ENCODE data around the gene CISD3. TPM values are rescaled to one million over a fixed set of nuclear protein-coding genes. Genes with fewer than 3 reads are reported as not detected.

The CISD3 gene
- total RNA-seq, 1 experiment from 2014 or later, result 101 TPM

DNA sequence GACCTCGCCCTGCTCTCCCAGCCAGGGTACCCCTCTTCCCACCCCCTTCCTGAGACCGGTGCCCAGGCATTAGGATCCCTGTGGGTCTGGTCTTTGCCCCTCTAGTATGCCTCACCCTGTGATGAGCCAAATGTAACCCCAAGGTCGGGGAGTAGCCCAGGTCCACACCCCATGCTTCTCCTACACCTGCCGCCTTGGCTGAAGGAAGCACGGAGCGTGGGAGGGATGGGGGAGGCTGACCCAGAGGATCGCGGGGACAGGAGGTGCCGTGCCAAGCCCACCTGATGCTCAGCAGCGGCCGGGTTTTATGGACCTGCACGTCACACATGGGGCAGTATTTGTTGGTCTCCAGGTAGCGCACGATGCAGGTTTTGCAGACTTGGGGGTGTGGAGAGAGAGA lies 9.2 kb downstream of the CISD3 start:
- TF ChIP-seq, protein P1, sequence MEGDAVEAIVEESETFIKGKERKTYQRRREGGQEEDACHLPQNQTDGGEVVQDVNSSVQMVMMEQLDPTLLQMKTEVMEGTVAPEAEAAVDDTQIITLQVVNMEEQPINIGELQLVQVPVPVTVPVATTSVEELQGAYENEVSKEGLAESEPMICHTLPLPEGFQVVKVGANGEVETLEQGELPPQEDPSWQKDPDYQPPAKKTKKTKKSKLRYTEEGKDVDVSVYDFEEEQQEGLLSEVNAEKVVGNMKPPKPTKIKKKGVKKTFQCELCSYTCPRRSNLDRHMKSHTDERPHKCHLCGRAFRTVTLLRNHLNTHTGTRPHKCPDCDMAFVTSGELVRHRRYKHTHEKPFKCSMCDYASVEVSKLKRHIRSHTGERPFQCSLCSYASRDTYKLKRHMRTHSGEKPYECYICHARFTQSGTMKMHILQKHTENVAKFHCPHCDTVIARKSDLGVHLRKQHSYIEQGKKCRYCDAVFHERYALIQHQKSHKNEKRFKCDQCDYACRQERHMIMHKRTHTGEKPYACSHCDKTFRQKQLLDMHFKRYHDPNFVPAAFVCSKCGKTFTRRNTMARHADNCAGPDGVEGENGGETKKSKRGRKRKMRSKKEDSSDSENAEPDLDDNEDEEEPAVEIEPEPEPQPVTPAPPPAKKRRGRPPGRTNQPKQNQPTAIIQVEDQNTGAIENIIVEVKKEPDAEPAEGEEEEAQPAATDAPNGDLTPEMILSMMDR (IDR thresholded peaks at IDR 0.05; ENCODE audit: unreplicated experiment), result no peak
- no peak overlapping the region for H3K4me3 Mint-ChIP-seq (ENCODE audit: low read depth, unreplicated experiment)
- peaks cover 99% of the 10 kb centered on the region for H3K36me3 Mint-ChIP-seq (ENCODE audit: insufficient read depth, unreplicated experiment)
- intact Hi-C loops (cut with micrococcal nuclease; ENCODE audit: unreplicated experiment), result no loop called here
- DNase-seq, result no peak
- H3K27me3 Mint-ChIP-seq (ENCODE audit: unreplicated experiment), result no peaks in the 10 kb centered on the region
- H3K9me3 Mint-ChIP-seq (ENCODE audit: low read depth, unreplicated experiment), result no peaks in the 10 kb centered on the region
- CTCF ChIA-PET, result interaction anchor here (0.5 kb wide), 1 partner anchor 13 kb away, joined by 6 read pairs; no protein-coding TSS in a partner anchor
- no peak overlapping the region for H3K27ac Mint-ChIP-seq (ENCODE audit: unreplicated experiment)
- peaks cover 42% of the 10 kb centered on the region for H3K4me1 Mint-ChIP-seq (ENCODE audit: low read depth, unreplicated experiment)
- BruUV-seq (replicated peaks), result no TSS peak

DNA sequence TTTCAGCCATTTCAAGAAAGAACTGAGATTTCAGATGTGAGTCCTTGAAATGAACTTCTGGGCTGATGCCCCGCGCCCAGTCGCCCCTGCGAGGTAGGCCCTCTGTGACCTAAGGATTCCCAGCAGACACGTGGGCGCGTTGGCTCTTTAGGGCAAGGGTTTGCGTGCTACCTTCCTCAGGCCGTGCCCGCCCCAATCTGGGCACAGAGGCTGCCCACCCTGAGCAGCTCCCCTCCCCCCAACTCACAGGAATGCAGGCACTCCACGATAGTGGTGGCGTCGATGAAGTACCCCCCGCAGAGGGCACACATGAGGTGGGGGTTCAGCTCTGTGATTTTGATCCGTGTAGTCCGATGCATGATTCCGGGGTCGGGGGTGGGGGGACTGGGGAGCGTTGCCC lies 9.9 kb downstream of the CISD3 start:
- no peaks in the 10 kb centered on the region for H3K9me3 Mint-ChIP-seq (ENCODE audit: low read depth, unreplicated experiment)
- intact Hi-C loops (cut with micrococcal nuclease; ENCODE audit: unreplicated experiment), result no loop called here
- CTCF ChIA-PET, result no interaction called here
- peaks cover 99% of the 10 kb centered on the region for H3K36me3 Mint-ChIP-seq (ENCODE audit: insufficient read depth, unreplicated experiment)
- no TSS peak for BruUV-seq (replicated peaks)
- no peak for DNase-seq
- TF ChIP-seq, protein P1 (IDR thresholded peaks at IDR 0.05; ENCODE audit: unreplicated experiment), result no peak
- H3K27me3 Mint-ChIP-seq (ENCODE audit: unreplicated experiment), result no peaks in the 10 kb centered on the region
- H3K4me1 Mint-ChIP-seq (ENCODE audit: low read depth, unreplicated experiment), result peaks cover 42% of the 10 kb centered on the region
- H3K27ac Mint-ChIP-seq (ENCODE audit: unreplicated experiment), result no peak overlapping the region
- H3K4me3 Mint-ChIP-seq (ENCODE audit: low read depth, unreplicated experiment), result no peak overlapping the region

DNA sequence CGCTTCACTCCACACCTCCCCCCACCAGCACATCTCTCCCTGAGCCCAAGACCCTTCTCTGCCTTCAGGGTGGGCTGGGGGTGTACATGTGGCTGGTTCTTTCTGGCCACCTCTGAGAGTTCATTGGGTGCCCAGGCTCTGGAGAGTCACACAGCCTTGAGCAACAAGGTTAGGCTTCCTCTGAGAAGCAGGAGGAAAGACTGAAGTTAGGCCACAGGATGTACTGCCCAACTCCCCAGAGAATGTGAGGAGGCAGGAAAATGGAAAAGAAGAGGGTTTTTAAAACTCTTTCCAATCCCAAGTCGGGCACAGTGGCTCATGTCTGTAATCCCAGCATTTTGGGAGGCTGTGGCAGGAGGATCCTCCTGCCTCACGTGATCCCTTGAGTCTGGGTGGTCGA lies 10.7 kb downstream of the CISD3 start:
- Mint-ChIP-seq H3K4me1 (ENCODE audit: low read depth, unreplicated experiment) (peaks cover 40% of the 10 kb centered on the region), H3K27me3 (ENCODE audit: unreplicated experiment) (no peaks in the 10 kb centered on the region), H3K27ac (ENCODE audit: unreplicated experiment) (no peak overlapping the region), H3K36me3 (ENCODE audit: insufficient read depth, unreplicated experiment) (peaks cover 99% of the 10 kb centered on the region), H3K9me3 (ENCODE audit: low read depth, unreplicated experiment) (no peaks in the 10 kb centered on the region), H3K4me3 (ENCODE audit: low read depth, unreplicated experiment) (no peak overlapping the region)
- TF ChIP-seq, protein P1 (IDR thresholded peaks at IDR 0.05; ENCODE audit: unreplicated experiment), result no peak
- no peak for DNase-seq
- CTCF ChIA-PET, result no interaction called here
- intact Hi-C loops (cut with micrococcal nuclease; ENCODE audit: unreplicated experiment), result no loop called here
- BruUV-seq (replicated peaks), result no TSS peak

DNA sequence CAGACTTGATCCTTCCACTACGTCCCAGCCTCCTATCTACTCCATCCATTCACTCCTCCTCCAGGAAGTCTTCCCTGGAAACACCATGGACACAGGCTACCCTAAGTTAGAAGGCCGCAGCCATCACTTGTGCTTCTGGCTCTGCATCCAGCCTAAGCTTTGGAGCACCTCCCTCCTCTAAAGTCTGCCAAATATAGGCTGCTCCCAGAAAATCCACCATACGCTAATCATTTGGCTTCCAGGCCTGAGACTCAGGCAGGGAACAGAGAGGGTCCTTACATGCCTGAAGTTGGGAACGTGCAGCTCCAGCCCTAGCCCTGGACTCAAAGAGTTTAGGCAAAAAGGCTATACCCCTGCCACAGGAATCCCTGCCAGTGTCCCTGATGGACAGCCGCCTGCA lies 11.3 kb downstream of the CISD3 start:
- Mint-ChIP-seq H3K4me3 (ENCODE audit: low read depth, unreplicated experiment) (no peak overlapping the region), H3K36me3 (ENCODE audit: insufficient read depth, unreplicated experiment) (peaks cover 99% of the 10 kb centered on the region), H3K27ac (ENCODE audit: unreplicated experiment) (no peak overlapping the region), H3K9me3 (ENCODE audit: low read depth, unreplicated experiment) (no peaks in the 10 kb centered on the region), H3K27me3 (ENCODE audit: unreplicated experiment) (no peaks in the 10 kb centered on the region), H3K4me1 (ENCODE audit: low read depth, unreplicated experiment) (peaks cover 47% of the 10 kb centered on the region)
- BruUV-seq (replicated peaks), result no TSS peak
- DNase-seq, result no peak
- CTCF ChIA-PET, result no interaction called here
- TF ChIP-seq, protein P1 (IDR thresholded peaks at IDR 0.05; ENCODE audit: unreplicated experiment), result no peak
- intact Hi-C loops (cut with micrococcal nuclease; ENCODE audit: unreplicated experiment), result no loop called here

Measured in Calu3 (cell line).